WI38 (cell line): ENCODE measurements around the gene TSPO.

Experiments
- H3K4me3 ChIP-seq: 2 replicates; pipeline ENCODE4 v1.5.1; 2011; ENCODE audit warnings: low read depth, mild to moderate bottlenecking, control low read depth, low read length
- TF ChIP-seq, protein P1 (sequence below): IDR thresholded peaks from 2 replicates; pipeline ENCODE4 v1.5.1; 2012; ENCODE audit warnings: low read depth, mild to moderate bottlenecking, control low read depth, low read length

The TSPO gene

DNA sequence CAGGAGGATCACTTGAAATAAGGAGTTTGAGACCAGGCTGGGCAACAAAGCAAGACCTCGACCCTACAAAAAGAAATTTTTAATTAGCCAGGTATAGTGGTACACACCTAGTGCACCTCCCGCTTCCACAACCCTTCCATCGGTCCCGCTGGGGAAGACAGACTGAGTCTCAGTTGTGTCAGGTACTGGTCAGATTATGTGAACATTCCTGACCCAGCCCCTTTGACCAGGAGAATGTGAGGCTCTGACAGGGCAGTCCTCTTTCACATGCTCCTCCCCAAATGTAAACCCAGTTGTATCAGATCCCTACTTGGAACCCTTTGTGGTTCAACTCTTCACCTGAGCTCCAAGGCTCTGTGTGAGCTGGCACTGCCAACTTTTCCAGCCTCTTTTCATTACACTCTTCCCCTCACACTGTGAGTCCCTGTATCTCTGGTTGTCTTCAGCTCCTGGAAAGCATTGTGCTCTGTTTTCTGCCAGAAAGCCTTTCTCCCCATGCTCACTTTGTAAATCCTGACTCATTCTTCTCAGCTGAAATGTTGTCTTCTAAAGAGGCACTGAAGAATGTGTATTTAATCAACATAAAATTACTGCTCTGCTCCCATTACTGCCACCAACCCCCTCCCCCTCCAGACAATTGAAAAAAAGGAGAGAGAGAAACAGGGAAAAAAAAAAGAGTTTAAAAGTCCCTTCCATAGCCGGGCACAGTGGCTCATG is 37.6 kb downstream of the TSPO start:
- TF ChIP-seq, protein P1, sequence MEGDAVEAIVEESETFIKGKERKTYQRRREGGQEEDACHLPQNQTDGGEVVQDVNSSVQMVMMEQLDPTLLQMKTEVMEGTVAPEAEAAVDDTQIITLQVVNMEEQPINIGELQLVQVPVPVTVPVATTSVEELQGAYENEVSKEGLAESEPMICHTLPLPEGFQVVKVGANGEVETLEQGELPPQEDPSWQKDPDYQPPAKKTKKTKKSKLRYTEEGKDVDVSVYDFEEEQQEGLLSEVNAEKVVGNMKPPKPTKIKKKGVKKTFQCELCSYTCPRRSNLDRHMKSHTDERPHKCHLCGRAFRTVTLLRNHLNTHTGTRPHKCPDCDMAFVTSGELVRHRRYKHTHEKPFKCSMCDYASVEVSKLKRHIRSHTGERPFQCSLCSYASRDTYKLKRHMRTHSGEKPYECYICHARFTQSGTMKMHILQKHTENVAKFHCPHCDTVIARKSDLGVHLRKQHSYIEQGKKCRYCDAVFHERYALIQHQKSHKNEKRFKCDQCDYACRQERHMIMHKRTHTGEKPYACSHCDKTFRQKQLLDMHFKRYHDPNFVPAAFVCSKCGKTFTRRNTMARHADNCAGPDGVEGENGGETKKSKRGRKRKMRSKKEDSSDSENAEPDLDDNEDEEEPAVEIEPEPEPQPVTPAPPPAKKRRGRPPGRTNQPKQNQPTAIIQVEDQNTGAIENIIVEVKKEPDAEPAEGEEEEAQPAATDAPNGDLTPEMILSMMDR = no peak
- H3K4me3 ChIP-seq = no peak overlapping the region

DNA sequence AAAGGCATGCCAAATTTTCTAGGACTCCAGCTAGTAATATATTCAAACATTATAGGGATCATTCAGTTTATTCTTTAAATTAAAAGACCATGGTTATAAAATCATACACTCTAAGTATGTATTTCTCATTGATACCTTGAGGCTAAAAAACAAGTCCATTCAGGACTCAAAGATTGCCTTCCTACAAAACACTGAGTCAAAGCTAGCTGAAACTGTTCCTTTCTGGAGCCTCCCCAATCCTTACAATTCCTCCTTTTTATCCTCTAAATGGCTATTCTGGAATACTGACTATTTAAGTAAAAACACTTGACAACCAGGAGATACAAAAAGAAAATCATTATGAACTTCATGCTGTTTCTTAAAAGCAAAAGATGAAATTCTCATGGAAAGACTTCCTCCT is 40.5 kb downstream of the TSPO start:
- no peak overlapping the region for H3K4me3 ChIP-seq
- TF ChIP-seq, protein P1 = no peak

DNA sequence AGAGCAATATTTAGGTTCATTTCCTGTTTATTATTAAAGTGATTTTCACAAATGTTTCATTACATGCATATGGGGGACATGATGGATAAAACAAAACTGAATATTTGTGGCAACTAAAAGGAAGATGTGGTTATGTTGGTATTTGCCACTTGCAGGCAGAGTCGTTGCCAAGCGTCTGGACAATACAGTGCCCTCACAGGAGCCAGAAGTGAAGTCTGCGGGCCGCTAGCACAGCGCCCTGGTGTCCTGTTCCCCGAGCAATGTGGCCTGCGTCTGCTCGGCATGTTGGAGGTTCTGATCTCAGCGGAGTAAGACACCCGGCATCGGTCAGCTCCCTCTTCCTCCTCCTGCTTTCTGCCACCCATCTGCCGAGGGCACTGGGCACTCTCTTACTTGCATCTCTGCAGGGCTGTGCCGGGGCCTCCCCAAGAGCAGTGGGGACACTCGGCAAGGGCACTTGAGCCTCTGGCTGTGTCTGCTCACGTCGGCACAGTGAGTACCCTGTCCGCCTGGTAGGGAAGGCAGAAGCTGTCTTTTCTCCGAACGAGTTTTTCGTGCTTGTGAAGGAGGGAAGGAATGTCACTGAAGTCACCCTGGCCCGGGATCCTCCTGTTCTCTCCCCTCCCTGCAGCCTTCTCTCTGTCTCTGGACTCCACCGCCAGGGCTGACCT is 46.0 kb downstream of the TSPO start:
- TF ChIP-seq, protein P1 = no peak

DNA sequence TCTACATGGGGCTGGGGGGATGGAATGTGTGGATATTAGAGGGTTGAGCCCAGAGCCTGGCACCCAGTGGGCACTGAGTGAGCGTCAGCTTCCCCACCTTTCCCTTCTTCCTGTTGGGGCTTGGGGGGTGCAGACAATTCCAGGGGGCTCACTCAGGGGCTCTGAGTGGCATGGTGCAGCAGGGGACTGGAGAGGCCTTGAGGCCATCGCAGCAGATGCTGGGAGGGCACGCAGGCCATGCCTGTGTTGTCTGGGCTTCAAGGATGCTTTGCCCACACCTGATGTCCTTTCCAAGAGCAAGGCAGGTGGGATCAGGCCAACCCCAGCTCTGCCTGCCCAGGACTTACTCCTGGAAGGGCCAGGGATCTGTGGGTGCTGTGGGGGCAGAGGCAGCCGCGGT is 46.8 kb downstream of the TSPO start:
- TF ChIP-seq, protein P1 = no peak
- no peak overlapping the region for H3K4me3 ChIP-seq

More for the DNA sequence above, 46.0 kb downstream of the TSPO start:
- no peak overlapping the region for H3K4me3 ChIP-seq

DNA sequence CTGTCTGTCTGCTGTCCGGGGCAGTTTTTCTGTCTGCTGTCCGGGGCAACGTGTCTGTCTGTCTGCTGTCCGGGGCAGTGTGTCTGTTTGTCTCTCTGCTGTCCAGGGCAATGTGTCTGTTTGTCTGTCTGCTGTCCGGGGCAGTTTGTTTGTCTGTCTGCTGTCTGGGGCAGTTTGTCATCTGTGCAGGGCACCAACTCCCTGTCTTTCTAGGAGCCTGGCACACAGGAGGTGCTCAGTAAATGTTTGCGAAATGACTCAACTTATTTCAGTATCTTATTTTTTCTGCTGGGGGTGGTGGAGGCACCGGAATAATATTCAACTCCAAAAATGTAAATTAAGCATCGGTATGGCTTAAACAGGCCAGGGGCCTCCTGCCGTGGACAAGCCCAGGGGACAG is 47.6 kb downstream of the TSPO start:
- no peak overlapping the region for H3K4me3 ChIP-seq
- TF ChIP-seq, protein P1 = no peak

DNA sequence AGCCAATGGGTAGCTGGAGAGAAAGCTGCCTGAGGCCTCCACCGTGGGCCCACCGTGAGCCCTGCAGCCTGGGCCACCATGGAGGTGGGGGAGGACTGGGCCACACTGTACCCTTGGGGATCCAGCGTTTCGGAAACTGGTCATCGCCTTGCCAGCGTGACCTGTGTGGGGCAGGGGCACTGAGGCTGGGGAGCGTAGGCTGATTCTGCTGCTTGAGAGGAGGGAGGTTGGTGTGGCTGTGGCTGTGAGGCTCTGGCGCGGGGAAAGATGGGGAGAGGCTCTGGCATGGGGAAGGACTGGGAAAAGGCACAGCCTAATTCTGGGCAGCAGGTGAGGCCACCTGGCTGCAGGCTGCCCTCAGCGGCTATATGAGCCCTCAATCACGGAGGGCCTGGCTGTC is 48.2 kb downstream of the TSPO start:
- no peak overlapping the region for H3K4me3 ChIP-seq
- TF ChIP-seq, protein P1 = no peak

DNA sequence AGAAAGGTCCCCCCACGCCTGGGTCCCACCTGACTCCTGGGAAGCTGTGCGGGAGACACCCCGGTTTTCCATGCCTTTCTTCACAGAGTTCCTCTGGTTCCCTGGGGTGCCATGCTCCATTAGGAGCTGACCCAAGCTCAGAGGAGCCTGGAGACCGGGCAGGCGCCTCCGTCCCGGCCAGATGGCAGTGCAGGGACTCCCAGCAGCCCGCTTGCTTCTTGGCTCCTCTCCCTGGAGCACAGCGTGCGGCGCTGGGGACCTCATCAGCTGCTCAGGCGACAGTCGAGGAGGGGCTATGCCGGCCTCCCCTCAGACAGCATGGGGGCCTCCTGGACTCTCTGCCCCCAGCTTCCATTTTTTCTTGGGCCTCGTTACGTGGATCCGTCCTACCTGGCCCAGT is 48.7 kb downstream of the TSPO start:
- TF ChIP-seq, protein P1 = no peak
- H3K4me3 ChIP-seq = no peak overlapping the region
